Tibial artery (tissue), 4 donors: ENCODE data around the gene TMEM44.
"Not testable (repeated sequence)": the region's sequence is repeated elsewhere in the genome, so short reads cannot be mapped to it uniquely, and the experiment has no call there.

Experiments used
- DNase-seq, 2 donors: peaks; one replicate each; pipeline ENCODE4 v3.0.0-alpha.2; 2019
- H3K27ac ChIP-seq, 2 donors: fragments of 200-600 bp; sonication (generic) in 1 of 2; 1 replicate in 1 of 2; 2 replicates in 1 of 2; pipeline ENCODE4 v1.5.1; 2018 to 2019; ENCODE audit warnings: mild to moderate bottlenecking in 1 of 2
- H3K27me3 ChIP-seq, 2 donors: fragments of 200-600 bp; sonication (generic) in 1 of 2; one replicate each; pipeline versions ENCODE4 v1.5.1 to v1.6.0; 2016 to 2019
- H3K36me3 ChIP-seq, 3 donors: fragments of 200-600 bp; sonication (generic) in 2 of 3; one replicate each; pipeline ENCODE4 v1.5.1; 2016 to 2019; ENCODE audit warnings: mild to moderate bottlenecking in 2 of 3
- H3K4me1 ChIP-seq, 4 donors: fragments of 200-600 bp; sonication (generic) in 2 of 4; 1 replicate in 3 of 4; 2 replicates in 1 of 4; pipeline ENCODE4 v1.5.1; 2016 to 2019
- H3K4me3 ChIP-seq, 2 donors: fragments of 200-600 bp; sonication (generic) in 1 of 2; 1 replicate in 1 of 2; 2 replicates in 1 of 2; pipeline ENCODE4 v1.5.1; 2018 to 2019; ENCODE audit warnings: mild to moderate bottlenecking in 2 of 2
- H3K9me3 ChIP-seq, 3 donors: fragments of 200-600 bp; sonication (generic) in 1 of 3; one replicate each; pipeline ENCODE4 v1.5.1; 2016 to 2019
- CTCF ChIP-seq, 2 experiments: fragments of 200-600 bp in 1 of 2; fragments of 450-650 bp in 1 of 2; IDR thresholded peaks; one replicate each; pipeline ENCODE4 v1.5.1; 2017 to 2019; ENCODE audit warnings: antibody characterized with exemption in 2 of 2, mild to moderate bottlenecking in 1 of 2, moderate library complexity in 1 of 2
- intact Hi-C: fragments of 100-400 bp; cut with DNase I; formaldehyde crosslinking; loops from one replicate; pipeline ENCODE4 v1.15.0; 2023; ENCODE audit warnings: low total_unique reads

The TMEM44 gene

GRCh38 chr3:194607592-194608389 is 25.4 kb downstream of the TMEM44 start:
- no peak overlapping the region for H3K4me3 ChIP-seq
- DNase-seq = no peak
- no peak overlapping the region for H3K27ac ChIP-seq
- H3K4me1 ChIP-seq = no peaks in the 10 kb centered on the region
- intact Hi-C loops = loop anchor here (10.0 kb wide), 1 partner anchor 273 kb away; no protein-coding TSS in a partner anchor
- no peak for TF ChIP-seq CTCF (IDR thresholded peaks at IDR 0.05)
- no peaks in the 10 kb centered on the region for H3K9me3 ChIP-seq
- H3K27me3 ChIP-seq = no peaks in the 10 kb centered on the region
- H3K36me3 ChIP-seq = peaks cover 0 to 6% (median 0%) of the 10 kb centered on the region in 3 donors

GRCh38 chr3:194606941-194607340 is 26.3 kb downstream of the TMEM44 start:
- no peak for TF ChIP-seq CTCF (IDR thresholded peaks at IDR 0.05)
- DNase-seq = no peak
- H3K36me3 ChIP-seq = peaks cover 0 to 6% (median 0%) of the 10 kb centered on the region in 3 donors
- intact Hi-C loops = loop anchor here (10.0 kb wide), 1 partner anchor 272 kb away; no protein-coding TSS in a partner anchor
- no peak overlapping the region for H3K27ac ChIP-seq
- H3K9me3 ChIP-seq = no peaks in the 10 kb centered on the region
- H3K4me3 ChIP-seq = no peak overlapping the region
- no peaks in the 10 kb centered on the region for H3K27me3 ChIP-seq
- H3K4me1 ChIP-seq = no peaks in the 10 kb centered on the region

GRCh38 chr3:194606163-194606562 is 27.1 kb downstream of the TMEM44 start:
- no peak overlapping the region for H3K4me3 ChIP-seq
- intact Hi-C loops = loop anchor here (10.0 kb wide), 1 partner anchor 271 kb away; no protein-coding TSS in a partner anchor
- no peak for DNase-seq

GRCh38 chr3:194605314-194605713 is 27.9 kb downstream of the TMEM44 start:
- not testable (repeated sequence) for H3K9me3 ChIP-seq

More at GRCh38 chr3:194606163-194606562, 27.1 kb downstream of the TMEM44 start:
- Histone ChIP-seq H3K36me3 (peaks cover 0 to 6% (median 0%) of the 10 kb centered on the region in 3 donors), H3K27ac (no peak overlapping the region), H3K4me1 (no peaks in the 10 kb centered on the region), H3K9me3 (no peaks in the 10 kb centered on the region), H3K27me3 (no peaks in the 10 kb centered on the region)
- no peak for TF ChIP-seq CTCF (IDR thresholded peaks at IDR 0.05)

GRCh38 chr3:194604837-194605236 is 28.4 kb downstream of the TMEM44 start:
- Histone ChIP-seq H3K9me3 (no peaks in the 10 kb centered on the region), H3K27me3 (no peaks in the 10 kb centered on the region), H3K36me3 (peaks cover 0 to 6% (median 0%) of the 10 kb centered on the region in 3 donors), H3K4me3 (no peak overlapping the region), H3K27ac (no peak overlapping the region), H3K4me1 (no peaks in the 10 kb centered on the region)
- DNase-seq = no peak
- TF ChIP-seq CTCF (IDR thresholded peaks at IDR 0.05) = no peak
- intact Hi-C loops = loop anchor here (10.0 kb wide), 1 partner anchor 270 kb away; no protein-coding TSS in a partner anchor

More at GRCh38 chr3:194605314-194605713, 27.9 kb downstream of the TMEM44 start:
- not testable (repeated sequence) for DNase-seq, H3K27me3 ChIP-seq, H3K4me3 ChIP-seq, H3K36me3 ChIP-seq, H3K27ac ChIP-seq, H3K4me1 ChIP-seq
- intact Hi-C loops = loop anchor here (10.0 kb wide), 1 partner anchor 271 kb away; no protein-coding TSS in a partner anchor

- Histone ChIP-seq H3K4me3 (no peak overlapping the region), H3K36me3 (peaks cover 0 to under 1% (median 0%) of the 10 kb centered on the region in 3 donors), H3K27me3 (no peaks in the 10 kb centered on the region), H3K27ac (no peak overlapping the region), H3K9me3 (no peaks in the 10 kb centered on the region), H3K4me1 (no peaks in the 10 kb centered on the region)
- intact Hi-C loops = loop anchor here (10.0 kb wide), 1 partner anchor 269 kb away; no protein-coding TSS in a partner anchor
- DNase-seq = no peak
- TF ChIP-seq CTCF (IDR thresholded peaks at IDR 0.05) = no peak
Observed at GRCh38 chr3:194604126-194604525, 29.1 kb downstream of the TMEM44 start.
